HEK293 (cell line): ENCODE results near the gene KLRB1.

Experiments
- BCL11A ChIP-seq: fragments of 450-650 bp; formaldehyde crosslinking; IDR thresholded peaks from 2 replicates; pipeline ENCODE4 v1.5.1; 2016; ENCODE audit warnings: low read depth, missing biosample characterization, missing genetic modification characterization
- KLF1 ChIP-seq: fragments of 450-650 bp; formaldehyde crosslinking; IDR thresholded peaks from 2 replicates; pipeline ENCODE4 v1.5.1; 2016; ENCODE audit warnings: missing biosample characterization, missing genetic modification characterization
- PATZ1 ChIP-seq: fragments of 450-650 bp; formaldehyde crosslinking; IDR thresholded peaks from 2 replicates; pipeline ENCODE4 v1.5.1; 2016; ENCODE audit warnings: missing biosample characterization, missing genetic modification characterization
- PRDM1 ChIP-seq: fragments of 450-650 bp; formaldehyde crosslinking; IDR thresholded peaks from 2 replicates; pipeline ENCODE4; 2016; ENCODE audit warnings: missing biosample characterization, missing genetic modification characterization
- PRDM10 ChIP-seq: fragments of 450-650 bp; formaldehyde crosslinking; IDR thresholded peaks from 2 replicates; pipeline ENCODE4 v1.5.1; 2016; ENCODE audit warnings: missing biosample characterization, missing genetic modification characterization
- SCRT2 ChIP-seq: fragments of 450-650 bp; formaldehyde crosslinking; IDR thresholded peaks from 2 replicates; pipeline ENCODE4 v1.5.1; 2016; ENCODE audit warnings: missing biosample characterization, missing genetic modification characterization
- SP2 ChIP-seq: fragments of 450-650 bp; formaldehyde crosslinking; IDR thresholded peaks from 2 replicates; pipeline ENCODE4 v1.5.1; 2016; ENCODE audit warnings: missing biosample characterization, missing genetic modification characterization
- ZBTB8A ChIP-seq: fragments of 450-650 bp; formaldehyde crosslinking; IDR thresholded peaks from 2 replicates; pipeline ENCODE4 v1.5.1; 2016; ENCODE audit warnings: missing biosample characterization, missing genetic modification characterization
- ZEB2 ChIP-seq: fragments of 450-650 bp; formaldehyde crosslinking; IDR thresholded peaks from 2 replicates; pipeline ENCODE4 v1.5.1; 2016; ENCODE audit warnings: missing biosample characterization, missing genetic modification characterization
- ZFP69B ChIP-seq: fragments of 450-650 bp; formaldehyde crosslinking; IDR thresholded peaks from 2 replicates; pipeline ENCODE4 v1.5.1; 2016; ENCODE audit warnings: missing biosample characterization, missing genetic modification characterization
- ZNF112 ChIP-seq: fragments of 450-650 bp; formaldehyde crosslinking; IDR thresholded peaks from 2 replicates; pipeline ENCODE4 v1.5.0; 2017; ENCODE audit warnings: missing biosample characterization, missing genetic modification characterization
- ZNF169 ChIP-seq: fragments of 450-650 bp; formaldehyde crosslinking; IDR thresholded peaks from 2 replicates; pipeline ENCODE4 v1.5.1; 2016; ENCODE audit warnings: missing biosample characterization, missing genetic modification characterization
- ZNF280D ChIP-seq: fragments of 450-650 bp; formaldehyde crosslinking; IDR thresholded peaks from 2 replicates; pipeline ENCODE4 v1.5.1; 2016; ENCODE audit warnings: missing biosample characterization, missing genetic modification characterization
- ZNF335 ChIP-seq: fragments of 450-650 bp; formaldehyde crosslinking; conservative IDR thresholded peaks from 2 replicates; pipeline ENCODE4 v1.5.1; 2016; ENCODE audit warnings: missing biosample characterization, missing genetic modification characterization
- ZNF354C ChIP-seq: fragments of 450-650 bp; formaldehyde crosslinking; IDR thresholded peaks from 2 replicates; pipeline ENCODE4 v1.5.1; 2016; ENCODE audit warnings: missing biosample characterization, missing genetic modification characterization, low read depth, borderline replicate concordance
- ZNF366 ChIP-seq: fragments of 450-650 bp; formaldehyde crosslinking; conservative IDR thresholded peaks from 2 replicates; pipeline ENCODE4 v1.5.1; 2016; ENCODE audit warnings: missing biosample characterization, missing genetic modification characterization
- ZNF501 ChIP-seq: fragments of 450-650 bp; formaldehyde crosslinking; IDR thresholded peaks from 2 replicates; pipeline ENCODE4 v1.5.1; 2016; ENCODE audit warnings: missing biosample characterization, missing genetic modification characterization
- ZNF544 ChIP-seq: fragments of 450-650 bp; formaldehyde crosslinking; IDR thresholded peaks from 2 replicates; pipeline ENCODE4 v1.5.0; 2017; ENCODE audit warnings: missing biosample characterization, missing genetic modification characterization
- ZNF623 ChIP-seq: fragments of 450-650 bp; formaldehyde crosslinking; IDR thresholded peaks from 2 replicates; pipeline ENCODE4 v1.5.1; 2016; ENCODE audit warnings: missing biosample characterization, missing genetic modification characterization
- ZNF639 ChIP-seq: fragments of 450-650 bp; formaldehyde crosslinking; IDR thresholded peaks from 2 replicates; pipeline ENCODE4 v1.5.1; 2016; ENCODE audit warnings: missing biosample characterization, missing genetic modification characterization
- ZNF660 ChIP-seq: fragments of 450-650 bp; IDR thresholded peaks from 2 replicates; pipeline ENCODE4 v1.5.1; 2018; ENCODE audit warnings: missing biosample characterization, mild to moderate bottlenecking, missing genetic modification characterization
- ZNF677 ChIP-seq: fragments of 450-650 bp; IDR thresholded peaks from 2 replicates; pipeline ENCODE4 v1.5.0; 2018; ENCODE audit warnings: missing biosample characterization, mild to moderate bottlenecking, missing genetic modification characterization, moderate library complexity
- ZNF707 ChIP-seq: fragments of 450-650 bp; formaldehyde crosslinking; IDR thresholded peaks from 2 replicates; pipeline ENCODE4 v1.5.1; 2016; ENCODE audit warnings: missing biosample characterization, missing genetic modification characterization
- ZSCAN18 ChIP-seq: fragments of 450-650 bp; formaldehyde crosslinking; IDR thresholded peaks from 2 replicates; pipeline ENCODE4 v1.5.1; 2016; ENCODE audit warnings: missing biosample characterization, missing genetic modification characterization

Gene KLRB1

GRCh38 chr12:9647825-9648700 lies 40.3 kb upstream of the KLRB1 start (continued):
- TF ChIP-seq PRDM10 (tag by site-specific recombination) (peak; percentile 75), BCL11A (tag by site-specific recombination) (no peak), ZBTB8A (peak; percentile 99), ZNF501 (tag by site-specific recombination) (peak; percentile 14; the same call in 1 of the 2 replicates), ZNF112 (no peak), SCRT2 (tag by site-specific recombination) (peak; percentile 83), ZEB2 (tag by site-specific recombination) (peak; percentile 58; the same call in 1 of the 2 replicates), ZNF660 (tag by site-specific recombination) (peak; percentile 56; the same call in 1 of the 2 replicates), KLF1 (tag by site-specific recombination) (peak; percentile 59; the same call in 1 of the 2 replicates), ZNF677 (tag by site-specific recombination) (no peak), ZNF544 (tag by site-specific recombination) (no peak), ZNF639 (tag by site-specific recombination) (no peak), ZNF707 (tag by site-specific recombination) (no peak), ZNF366 (peak; percentile 72), ZNF623 (tag by site-specific recombination) (no peak), ZNF335 (peak; percentile 59), ZNF354C (no peak), PRDM1 (tag by site-specific recombination) (0 out of 2 replicates have a peak, but pooled peaks have one; percentile 39), ZFP69B (tag by site-specific recombination) (peak; percentile 89), ZNF280D (no peak), PATZ1 (tag by site-specific recombination) (peak; percentile 97), ZSCAN18 (tag by site-specific recombination) (no peak), SP2 (tag by site-specific recombination) (peak; percentile 76), ZNF169 (tag by site-specific recombination) (no peak)
